Peyer's patch (tissue), 4 donors: ENCODE data around the gene LYPD1.

ENCODE experiments used
- POLR2A ChIP-seq, 2 donors: fragments of 450-650 bp; IDR thresholded peaks; one replicate each; pipeline ENCODE4 v1.5.1; 2017; ENCODE audit warnings: antibody characterized with exemption in 2 of 2, mild to moderate bottlenecking in 2 of 2, moderate library complexity in 2 of 2
- TF ChIP-seq, protein P1 (sequence below), 6 experiments: fragments of 450-650 bp in 4 of 6; fragments of 200-600 bp in 2 of 6; sonication (generic) in 1 of 6; IDR thresholded peaks; one replicate each; pipeline ENCODE4 v1.5.1; 2017 to 2019; ENCODE audit warnings: antibody characterized with exemption in 6 of 6, mild to moderate bottlenecking in 3 of 6, moderate library complexity in 1 of 6

DNA sequence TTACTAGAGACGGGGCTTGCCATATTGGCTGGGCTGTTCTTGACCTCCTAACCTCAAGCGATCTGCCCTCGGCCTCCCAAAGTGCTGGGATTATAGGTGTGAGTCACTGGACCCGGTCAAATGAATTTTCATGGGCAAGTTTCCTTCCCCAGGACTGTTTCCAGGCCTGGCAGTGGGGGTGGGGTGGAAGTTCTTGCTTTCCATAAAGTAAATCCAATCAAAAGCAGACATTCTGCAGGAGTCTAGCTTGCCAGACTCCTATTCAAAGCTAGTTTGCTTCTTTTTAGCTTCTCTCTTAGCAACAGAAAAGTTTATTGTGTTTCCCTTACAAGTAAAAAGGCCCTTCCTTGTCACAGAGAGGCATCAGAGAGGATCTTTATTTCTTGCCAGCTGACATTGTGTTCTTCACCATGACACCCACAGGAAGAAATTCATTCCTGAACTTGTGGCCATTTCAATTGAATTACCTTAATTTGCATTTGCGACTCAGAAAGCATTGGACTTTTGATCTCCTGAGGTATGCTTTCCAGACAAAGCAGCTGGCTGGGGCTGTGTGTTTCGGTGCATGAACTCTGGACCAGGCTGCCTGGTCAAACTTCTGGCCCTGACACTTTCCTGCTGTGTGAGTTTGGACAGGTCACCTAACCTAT is 37.9 kb downstream of the LYPD1 start:
- TF ChIP-seq, protein P1, sequence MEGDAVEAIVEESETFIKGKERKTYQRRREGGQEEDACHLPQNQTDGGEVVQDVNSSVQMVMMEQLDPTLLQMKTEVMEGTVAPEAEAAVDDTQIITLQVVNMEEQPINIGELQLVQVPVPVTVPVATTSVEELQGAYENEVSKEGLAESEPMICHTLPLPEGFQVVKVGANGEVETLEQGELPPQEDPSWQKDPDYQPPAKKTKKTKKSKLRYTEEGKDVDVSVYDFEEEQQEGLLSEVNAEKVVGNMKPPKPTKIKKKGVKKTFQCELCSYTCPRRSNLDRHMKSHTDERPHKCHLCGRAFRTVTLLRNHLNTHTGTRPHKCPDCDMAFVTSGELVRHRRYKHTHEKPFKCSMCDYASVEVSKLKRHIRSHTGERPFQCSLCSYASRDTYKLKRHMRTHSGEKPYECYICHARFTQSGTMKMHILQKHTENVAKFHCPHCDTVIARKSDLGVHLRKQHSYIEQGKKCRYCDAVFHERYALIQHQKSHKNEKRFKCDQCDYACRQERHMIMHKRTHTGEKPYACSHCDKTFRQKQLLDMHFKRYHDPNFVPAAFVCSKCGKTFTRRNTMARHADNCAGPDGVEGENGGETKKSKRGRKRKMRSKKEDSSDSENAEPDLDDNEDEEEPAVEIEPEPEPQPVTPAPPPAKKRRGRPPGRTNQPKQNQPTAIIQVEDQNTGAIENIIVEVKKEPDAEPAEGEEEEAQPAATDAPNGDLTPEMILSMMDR (IDR thresholded peaks at IDR 0.05), result no peak
- TF ChIP-seq POLR2A (IDR thresholded peaks at IDR 0.05), result no peak
